Measurements from ENCODE around the gene HAO2. TPM values are rescaled to one million over a fixed set of nuclear protein-coding genes. Genes with fewer than 3 reads are reported as not detected.

Gene HAO2
- total RNA-seq, 1 donor from 2014 or later = not detected

Other genes starting within 250 kb of the HAO2 start
- 10.5 and 12.4 TPM in 2 replicates for gene WARS2, start 228.1 kb upstream of the HAO2 start, total RNA-seq
- gene HSD3B2, start 46.4 kb downstream of the HAO2 start, total RNA-seq = not detected in 2 replicates
- 0.61 and 2.8 TPM in 2 replicates for gene HSD3B1, start 138.4 kb downstream of the HAO2 start, total RNA-seq